Endometrium (tissue), 2 donors: Measurements from ENCODE around the gene CCDC116.

Experiments
- FAIRE-seq: peaks from 2 replicates; lab custom pipeline; 2012; peaks lifted over from hg19 to GRCh38; lab: Jason Lieb, UNC
- donor health status: control.
- donor health status: control.

Gene CCDC116

GRCh38 chr22:21681566-21682370 is 49.2 kb downstream of the CCDC116 start:
- no peak for FAIRE-seq

GRCh38 chr22:21682385-21683175 is 50.0 kb downstream of the CCDC116 start:
- FAIRE-seq = no peak

- FAIRE-seq = no peak
These were observed 50.8 kb downstream of the CCDC116 start for GRCh38 chr22:21683401-21683811.

GRCh38 chr22:21684492-21685163 is 52.1 kb downstream of the CCDC116 start:
- FAIRE-seq = no peak

GRCh38 chr22:21685164-21685513 is 52.6 kb downstream of the CCDC116 start:
- FAIRE-seq = no peak

- FAIRE-seq = no peak
These were observed 53.6 kb downstream of the CCDC116 start for GRCh38 chr22:21686193-21686608.
